Chondrocyte (in vitro differentiated cells): ENCODE measurements around the gene PRDM2. TPM values are rescaled to one million over a fixed set of nuclear protein-coding genes. Genes with fewer than 3 reads are reported as not detected.
A peak's percentile ranks its signal among the peaks of the same experiment; 100 is the strongest.

Source experiments
- DNase-seq: peaks from one replicate; pipeline ENCODE4 v3.0.0; 2021; ENCODE audit warnings: mixed read lengths, low spot score
- H3K27ac Mint-ChIP-seq: one replicate; pipeline ENCODE4 v1.8.0; 2021; ENCODE audit warnings: mild to moderate bottlenecking, moderate library complexity, mixed read lengths; ENCODE audit not compliant: unreplicated experiment
- H3K27me3 Mint-ChIP-seq: 2 replicates; pipeline ENCODE4 v1.8.0; 2021; ENCODE audit warnings: low read depth, mixed read lengths
- H3K36me3 Mint-ChIP-seq: 2 replicates; pipeline ENCODE4 v1.8.0; 2021; ENCODE audit warnings: low read depth, mixed read lengths
- H3K4me1 Mint-ChIP-seq: 2 replicates; pipeline ENCODE4 v1.8.0; 2021; ENCODE audit warnings: low read depth, mild to moderate bottlenecking, mixed read lengths
- H3K4me3 Mint-ChIP-seq: one replicate; pipeline ENCODE4 v1.8.0; 2021; ENCODE audit warnings: mild to moderate bottlenecking, moderate library complexity, mixed read lengths; ENCODE audit not compliant: unreplicated experiment
- H3K9me3 Mint-ChIP-seq: 2 replicates; pipeline ENCODE4 v1.8.0; 2021; ENCODE audit warnings: low read depth, mixed read lengths
- total RNA-seq: library from RNA; stranded (reverse); gene quantifications from 3 replicates; pipeline ENCODE4 v1.2.1, GENCODE V29; 2021
- TF ChIP-seq, protein P1 (sequence below): fragments of 200-600 bp; sonication (generic); IDR thresholded peaks from 2 replicates; pipeline ENCODE4 v1.5.0; 2021; ENCODE audit warnings: antibody characterized with exemption, mild to moderate bottlenecking, moderate library complexity

The PRDM2 gene
- total RNA-seq, 1 donor from 2014 or later, result 36.8 TPM

DNA sequence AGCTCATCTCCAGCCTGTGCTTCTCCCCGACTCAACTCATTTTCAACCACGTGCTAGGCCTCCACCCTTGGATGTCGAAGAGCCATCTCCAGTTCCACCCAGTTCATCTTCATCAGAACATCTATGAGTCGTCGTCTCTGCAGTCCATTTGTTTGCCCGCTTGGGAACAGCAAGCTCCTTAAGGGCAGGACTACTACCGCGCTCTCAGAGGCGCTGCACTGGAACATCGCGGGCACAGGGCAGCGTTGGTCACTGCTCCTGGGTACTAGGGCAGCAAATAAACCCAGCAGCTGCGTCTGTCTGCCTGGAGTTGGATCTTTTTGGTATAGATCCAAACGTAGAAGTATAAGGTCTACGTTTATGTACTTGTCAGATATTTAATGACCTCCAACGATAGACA lies 478 bp upstream of the PRDM2 start:
- Mint-ChIP-seq H3K4me3 (peak overlapping the region; percentile 72), H3K36me3 (peaks cover 5% of the 10 kb centered on the region), H3K27ac (peak overlapping the region; percentile 82), H3K4me1 (peaks cover 23% of the 10 kb centered on the region), H3K27me3 (no peaks in the 10 kb centered on the region), H3K9me3 (peaks cover 13% of the 10 kb centered on the region)
- DNase-seq, result no peak
- TF ChIP-seq, protein P1, sequence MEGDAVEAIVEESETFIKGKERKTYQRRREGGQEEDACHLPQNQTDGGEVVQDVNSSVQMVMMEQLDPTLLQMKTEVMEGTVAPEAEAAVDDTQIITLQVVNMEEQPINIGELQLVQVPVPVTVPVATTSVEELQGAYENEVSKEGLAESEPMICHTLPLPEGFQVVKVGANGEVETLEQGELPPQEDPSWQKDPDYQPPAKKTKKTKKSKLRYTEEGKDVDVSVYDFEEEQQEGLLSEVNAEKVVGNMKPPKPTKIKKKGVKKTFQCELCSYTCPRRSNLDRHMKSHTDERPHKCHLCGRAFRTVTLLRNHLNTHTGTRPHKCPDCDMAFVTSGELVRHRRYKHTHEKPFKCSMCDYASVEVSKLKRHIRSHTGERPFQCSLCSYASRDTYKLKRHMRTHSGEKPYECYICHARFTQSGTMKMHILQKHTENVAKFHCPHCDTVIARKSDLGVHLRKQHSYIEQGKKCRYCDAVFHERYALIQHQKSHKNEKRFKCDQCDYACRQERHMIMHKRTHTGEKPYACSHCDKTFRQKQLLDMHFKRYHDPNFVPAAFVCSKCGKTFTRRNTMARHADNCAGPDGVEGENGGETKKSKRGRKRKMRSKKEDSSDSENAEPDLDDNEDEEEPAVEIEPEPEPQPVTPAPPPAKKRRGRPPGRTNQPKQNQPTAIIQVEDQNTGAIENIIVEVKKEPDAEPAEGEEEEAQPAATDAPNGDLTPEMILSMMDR, result no peak

DNA sequence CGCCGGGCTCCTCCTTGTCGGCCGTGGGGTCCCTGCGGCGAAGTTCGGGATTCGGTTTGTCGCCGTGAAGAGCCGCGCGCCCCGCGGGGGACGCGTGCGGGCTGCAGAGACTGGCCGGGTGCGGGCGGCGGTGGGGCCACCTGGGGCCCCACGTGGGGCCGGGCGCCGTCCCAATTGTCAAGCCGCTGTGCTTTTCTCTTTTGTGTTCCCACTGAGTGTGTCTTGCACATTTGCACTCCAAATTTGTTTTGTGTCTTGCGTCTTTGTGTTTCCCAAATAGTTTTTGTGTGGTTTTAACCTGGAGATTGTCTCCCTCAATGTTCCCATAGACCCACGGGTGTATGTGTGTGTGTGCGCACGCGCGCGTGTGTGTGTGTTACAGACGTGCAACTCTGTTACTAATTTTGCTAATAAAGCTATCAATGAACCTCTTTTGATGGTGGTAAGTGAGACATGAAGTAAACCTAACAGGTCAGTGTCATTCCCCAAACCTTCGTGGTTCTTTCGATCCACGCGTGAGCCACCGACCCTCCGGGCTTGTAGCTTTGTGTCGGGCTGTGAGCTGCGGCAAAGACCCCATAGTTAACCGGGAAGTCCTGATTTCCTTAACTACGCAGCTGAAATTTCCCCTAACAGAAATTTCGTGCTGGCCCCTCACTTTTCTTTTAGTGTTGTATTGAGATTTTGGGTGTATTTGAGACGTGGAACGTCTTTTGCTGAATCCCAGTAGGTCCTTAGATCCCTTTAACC lies 708 bp downstream of the PRDM2 start:
- DNase-seq, result no peak
- Mint-ChIP-seq H3K27me3 (no peaks in the 10 kb centered on the region), H3K4me3 (peak overlapping the region; percentile 86), H3K36me3 (peaks cover 5% of the 10 kb centered on the region), H3K4me1 (peaks cover 23% of the 10 kb centered on the region), H3K27ac (peak overlapping the region; percentile 90), H3K9me3 (peaks cover 13% of the 10 kb centered on the region)
- TF ChIP-seq, protein P1, result no peak

DNA sequence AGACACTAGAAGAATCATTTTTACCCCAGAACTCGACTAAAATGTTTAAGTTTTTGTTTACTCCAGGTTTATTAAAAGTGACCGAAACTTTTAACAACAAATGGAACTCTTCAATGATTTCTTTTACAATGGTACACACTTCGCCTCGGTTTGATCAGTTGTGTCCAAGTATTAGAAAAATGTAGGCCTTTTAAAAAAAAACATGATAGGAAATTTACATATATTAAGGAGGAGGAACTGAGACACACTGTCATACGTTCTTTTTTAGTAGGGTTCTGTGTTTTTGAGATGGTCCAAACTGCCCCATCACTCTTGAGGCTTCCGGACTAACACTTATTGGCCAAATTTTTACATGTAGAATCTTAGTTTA lies 1.3 kb downstream of the PRDM2 start:
- peaks cover 28% of the 10 kb centered on the region for H3K4me1 Mint-ChIP-seq
- H3K27ac Mint-ChIP-seq, result peak overlapping the region; percentile 90
- TF ChIP-seq, protein P1, result no peak
- H3K9me3 Mint-ChIP-seq, result peaks cover 13% of the 10 kb centered on the region
- peak overlapping the region; percentile 86 for H3K4me3 Mint-ChIP-seq
- H3K27me3 Mint-ChIP-seq, result no peaks in the 10 kb centered on the region
- H3K36me3 Mint-ChIP-seq, result peaks cover 9% of the 10 kb centered on the region
- no peak for DNase-seq

DNA sequence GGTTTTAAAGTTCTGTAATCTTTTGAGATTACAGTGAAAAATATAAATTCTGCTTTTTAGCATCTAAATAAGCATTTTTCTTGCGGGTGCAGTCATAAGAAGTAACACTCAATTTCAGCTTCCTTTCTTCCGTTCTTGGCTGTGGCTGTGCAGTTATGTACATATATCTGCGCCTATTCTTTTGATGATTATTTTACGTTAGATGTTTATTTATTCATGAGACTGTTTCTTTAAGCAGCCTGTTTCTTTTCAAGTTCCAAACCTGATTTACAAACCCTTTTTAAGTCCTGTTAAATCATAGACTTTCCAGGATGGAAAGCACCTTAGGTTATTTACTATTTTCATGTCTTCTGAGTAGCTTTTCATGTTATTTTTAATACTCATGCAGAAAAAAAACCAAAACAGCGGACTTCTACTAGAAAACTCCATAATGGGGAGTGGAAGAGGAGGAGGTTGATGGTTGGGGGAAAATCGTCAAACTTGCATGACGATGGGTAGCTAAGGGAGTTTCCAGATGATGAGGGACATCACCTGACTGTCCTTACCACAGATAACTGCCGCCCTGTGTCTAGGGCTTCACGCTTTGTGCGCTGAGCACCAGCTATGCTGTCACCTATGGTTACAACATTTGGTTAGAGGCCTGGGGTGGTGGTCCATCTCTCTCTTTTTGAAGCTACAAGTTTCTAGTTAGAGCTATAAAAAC lies 2.6 kb downstream of the PRDM2 start:
- peaks cover 9% of the 10 kb centered on the region for H3K36me3 Mint-ChIP-seq
- H3K4me3 Mint-ChIP-seq, result no peak overlapping the region
- no peaks in the 10 kb centered on the region for H3K27me3 Mint-ChIP-seq
- H3K4me1 Mint-ChIP-seq, result peaks cover 37% of the 10 kb centered on the region
- H3K9me3 Mint-ChIP-seq, result peaks cover 11% of the 10 kb centered on the region
- DNase-seq, result no peak
- TF ChIP-seq, protein P1, result no peak
- no peak overlapping the region for H3K27ac Mint-ChIP-seq

DNA sequence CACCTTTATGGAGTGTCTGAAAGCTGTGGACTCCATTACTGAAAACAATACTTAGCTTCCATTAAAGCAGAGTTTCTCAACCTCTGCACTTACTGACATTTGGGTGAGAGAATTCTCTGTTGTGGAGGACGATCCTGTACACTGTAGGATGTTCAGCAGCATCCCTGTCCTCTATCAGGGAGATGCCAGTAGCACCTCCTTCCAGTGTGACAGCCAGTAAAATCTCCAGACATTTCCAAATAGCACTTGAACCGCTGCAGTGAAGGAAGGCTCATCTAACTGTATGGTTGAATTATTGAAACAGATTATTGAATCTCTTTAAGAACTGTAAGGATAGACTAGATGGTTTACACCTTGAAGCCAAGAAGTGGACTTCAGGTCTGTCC lies 3.1 kb downstream of the PRDM2 start:
- peaks cover 39% of the 10 kb centered on the region for H3K4me1 Mint-ChIP-seq
- peaks cover 9% of the 10 kb centered on the region for H3K36me3 Mint-ChIP-seq
- no peaks in the 10 kb centered on the region for H3K27me3 Mint-ChIP-seq
- H3K4me3 Mint-ChIP-seq, result no peak overlapping the region
- H3K27ac Mint-ChIP-seq, result no peak overlapping the region
- H3K9me3 Mint-ChIP-seq, result peaks cover 6% of the 10 kb centered on the region
- TF ChIP-seq, protein P1, result no peak
- DNase-seq, result no peak
